SHP77 (cell line): ENCODE results near the gene MAPK6.

Source experiments
- DNase-seq, 2 experiments: peaks; one replicate each; lab custom pipeline; 2025; lab: John Stamatoyannopoulos, UW

The MAPK6 gene

GRCh38 chr15:52103217-52104207 lies 84.5 kb downstream of the MAPK6 start:
- DNase-seq, result no peak

- DNase-seq, result no peak
Observed at GRCh38 chr15:52104532-52105004, 85.5 kb downstream of the MAPK6 start.

DNA sequence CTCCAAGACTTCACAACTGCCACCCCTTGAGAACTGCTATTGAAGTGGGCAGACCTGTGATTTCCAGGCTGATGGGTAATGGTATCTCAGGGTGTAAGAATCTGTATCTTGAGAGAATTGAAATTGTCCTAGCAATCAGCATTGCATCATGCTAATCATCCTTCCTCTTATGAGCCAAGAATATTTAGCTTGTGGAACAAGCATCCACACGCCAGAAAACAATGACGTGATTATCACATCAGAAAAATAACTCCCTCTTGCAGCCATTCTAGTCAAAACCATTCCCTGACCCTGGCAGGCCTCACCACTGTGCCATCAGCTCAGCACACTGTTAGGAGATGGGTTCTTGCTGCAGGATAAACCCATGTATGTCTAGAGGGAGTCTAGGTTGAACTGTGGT lies 86.8 kb downstream of the MAPK6 start:
- no peak for DNase-seq

- no peak for DNase-seq
Observed at GRCh38 chr15:52106641-52107040, 87.6 kb downstream of the MAPK6 start.

- no peak for DNase-seq
Observed at GRCh38 chr15:52107238-52107637, 88.2 kb downstream of the MAPK6 start.

- DNase-seq, result no peak
Observed at GRCh38 chr15:52109559-52110451, 90.8 kb downstream of the MAPK6 start.

- no peak for DNase-seq
Observed at GRCh38 chr15:52111517-52112202, 92.6 kb downstream of the MAPK6 start.

- DNase-seq, result no peak
Observed at GRCh38 chr15:52112203-52112750, 93.3 kb downstream of the MAPK6 start.

DNA sequence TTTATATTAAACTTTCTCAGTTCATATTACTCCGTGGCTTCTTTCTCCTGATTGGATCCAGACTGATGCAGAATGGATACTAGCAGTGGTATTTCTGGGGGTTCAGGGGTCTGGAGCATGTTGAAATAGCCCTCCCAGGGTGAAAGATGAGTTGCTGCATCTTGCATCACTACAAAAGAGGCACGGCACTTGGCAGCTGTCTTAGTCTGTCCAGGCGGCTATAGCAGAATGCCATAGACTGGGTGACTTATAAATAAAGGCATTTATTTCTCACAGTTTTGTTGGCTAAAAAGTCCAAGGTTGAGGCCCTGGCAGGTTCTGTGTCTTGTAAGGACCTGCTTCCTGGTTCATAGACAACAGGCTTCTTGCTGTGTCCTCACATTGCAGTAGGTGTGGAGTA lies 94.2 kb downstream of the MAPK6 start:
- no peak for DNase-seq

- no peak for DNase-seq
Observed at GRCh38 chr15:52113708-52114107, 94.7 kb downstream of the MAPK6 start.

GRCh38 chr15:52114261-52115055 lies 95.4 kb downstream of the MAPK6 start:
- peak in 1 of 2 experiments; percentile 36 for DNase-seq

- DNase-seq, result no peak
Observed at GRCh38 chr15:52115598-52116427, 96.8 kb downstream of the MAPK6 start.
